ENCODE data around the gene IL17B. TPM values are rescaled to one million over a fixed set of nuclear protein-coding genes. Genes with fewer than 3 reads are reported as not detected.

Gene IL17B
- total and polyA plus RNA-seq, 2 experiments from 2014 or later: not detected

- Histone ChIP-seq H3K4me3 (no peak overlapping the region), H3F3A (replicated peaks; ENCODE audit: low read depth) (0 out of 2 replicates have a peak, but pooled peaks cover 2% of the 10 kb centered on the region), H3K9me2 (ENCODE audit: insufficient read depth) (no peaks in the 10 kb centered on the region), H3K4me2 (no peak overlapping the region), H3K79me2 (replicated peaks; ENCODE audit: insufficient read depth) (peaks cover 79% of the 10 kb centered on the region), H3K36me3 (ENCODE audit: insufficient read depth) (peaks cover 60% of the 10 kb centered on the region), H3K27ac (ENCODE audit: low read depth) (no peak overlapping the region), H2AFZ (no peak overlapping the region), H4K20me1 (replicated peaks; ENCODE audit: insufficient read depth) (peaks cover 41% of the 10 kb centered on the region), H3K27me3 (ENCODE audit: insufficient read depth) (no peaks in the 10 kb centered on the region), H3K4me1 (ENCODE audit: insufficient read depth) (no peaks in the 10 kb centered on the region)
- peaks cover 7% of the 10 kb centered on the region; the same call in 2 of the 3 replicates for H3K4me1 Mint-ChIP-seq
- no peak overlapping the region for H3K27ac Mint-ChIP-seq
- no peak for DNase-seq (ENCODE audit: low spot score)
- TF ChIP-seq EZH2 (IDR thresholded peaks at IDR 0.05; ENCODE audit: low read depth, unreplicated experiment) (no peak), STAT1 (IDR thresholded peaks at IDR 0.05; ENCODE audit: unreplicated experiment) (no peak), REST (IDR thresholded peaks at IDR 0.05; ENCODE audit: unreplicated experiment) (no peak), JUNB (IDR thresholded peaks at IDR 0.05; ENCODE audit: unreplicated experiment) (no peak), NANOG (IDR thresholded peaks at IDR 0.05; ENCODE audit: borderline replicate concordance) (no peak), CREB1 (CRISPR knock-in tag; IDR thresholded peaks at IDR 0.05; ENCODE audit: low read depth) (no peak), ZNF462 (CRISPR knock-in tag; IDR thresholded peaks at IDR 0.05) (no peak), CTCF (conservative IDR thresholded peaks at IDR 0.05; ENCODE audit: low read depth in 2 of 2) (no peak), EZH2phosphoT487 (IDR thresholded peaks at IDR 0.05; ENCODE audit: unreplicated experiment) (no peak), ZNF114 (CRISPR knock-in tag; IDR thresholded peaks at IDR 0.05) (no peak), POLR2AphosphoS5 (IDR thresholded peaks at IDR 0.05; ENCODE audit: low read depth) (no peak), ZNF331 (CRISPR knock-in tag; IDR thresholded peaks at IDR 0.05; ENCODE audit: low read depth) (no peak), ETS1 (IDR thresholded peaks at IDR 0.05) (no peak)
- H3K4me3 Mint-ChIP-seq: no peak overlapping the region
- H3K36me3 Mint-ChIP-seq (ENCODE audit: low read depth): peaks cover 71% of the 10 kb centered on the region
- no peaks in the 10 kb centered on the region for H3K9me3 Mint-ChIP-seq
- H3K27me3 Mint-ChIP-seq (ENCODE audit: insufficient read depth, low read depth, poor library complexity): no peaks in the 10 kb centered on the region
- no peak for ATAC-seq
Observed at GRCh38 chr5:149348518-149348917, 30.6 kb downstream of the IL17B start.

Data from GM23338 (cell line).